Activated CD8-positive, alpha-beta memory T cell treated with anti-CD3 and anti-CD28 coated beads for 24 hours (primary cell): ENCODE data around the gene DNM2.
"Not testable (repeated sequence)": the region's sequence is repeated elsewhere in the genome, so short reads cannot be mapped to it uniquely, and the experiment has no call there.

Experiments
- DNase-seq: peaks from one replicate; pipeline ENCODE4 v3.0.0-alpha.2; 2020

Gene DNM2

DNA sequence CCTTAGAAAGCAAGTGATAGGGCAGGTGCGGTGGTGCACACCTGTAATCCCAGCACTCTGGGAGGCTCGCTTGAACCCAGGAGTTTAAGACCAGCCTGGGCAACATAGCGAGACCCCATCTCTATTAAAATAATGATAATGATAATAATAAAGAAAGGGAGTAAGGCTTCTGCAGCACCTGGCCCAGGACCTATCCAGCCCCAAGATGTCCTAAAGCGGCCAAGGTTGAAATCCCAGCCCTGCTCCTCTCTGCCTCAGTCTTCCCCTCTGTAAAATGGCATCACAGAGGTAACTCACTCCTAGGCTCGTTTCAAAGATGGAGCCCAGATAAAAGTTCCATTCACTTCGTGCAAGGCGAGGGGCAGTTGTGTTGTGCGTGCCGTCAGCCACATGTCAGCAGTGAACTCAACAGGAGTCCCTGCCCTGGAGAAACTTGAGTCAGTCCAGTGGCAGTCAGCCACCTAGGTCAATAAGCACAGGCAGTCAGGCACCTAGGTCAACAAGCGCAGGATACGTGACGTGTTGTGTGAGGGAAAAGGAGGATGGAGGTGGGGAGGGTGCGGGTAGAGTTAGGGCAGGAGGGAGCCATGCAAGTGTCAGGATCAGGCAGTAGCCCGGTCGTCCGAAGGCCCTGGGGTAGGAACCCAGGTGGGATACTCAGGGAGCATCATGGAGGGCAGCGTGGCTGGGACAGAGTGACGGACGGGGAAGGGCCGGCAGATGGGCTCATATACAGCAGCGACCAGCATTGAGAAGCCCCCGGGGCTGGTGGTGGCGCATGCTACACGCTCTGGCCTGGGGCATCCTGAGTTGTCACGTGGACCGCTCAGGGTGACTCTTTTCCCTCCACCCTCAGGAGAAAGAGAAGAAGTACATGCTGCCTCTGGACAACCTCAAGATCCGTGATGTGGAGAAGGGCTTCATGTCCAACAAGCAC, 101.5 kb downstream of the DNM2 start:
- no peak for DNase-seq

DNA sequence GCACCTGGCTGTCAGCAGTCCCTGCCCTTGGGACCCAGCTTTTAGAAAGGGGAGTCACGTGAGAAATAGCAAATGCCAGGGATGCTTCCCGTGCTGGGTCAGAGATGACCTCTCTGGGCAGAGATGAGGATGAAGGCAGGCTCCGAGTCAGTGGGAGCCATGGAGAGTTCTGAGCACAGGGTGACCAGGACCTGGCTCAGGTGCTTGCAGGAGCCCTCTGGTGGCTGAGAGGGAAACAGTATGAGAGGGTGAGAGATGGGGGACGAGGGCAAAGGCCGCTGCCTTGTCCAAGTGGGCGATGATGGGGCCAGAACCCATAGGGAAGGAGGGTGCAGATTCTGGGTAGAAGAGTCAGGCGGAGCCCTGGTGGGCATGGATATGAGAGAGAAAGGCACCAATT, 102.3 kb downstream of the DNM2 start:
- DNase-seq, result no peak

DNA sequence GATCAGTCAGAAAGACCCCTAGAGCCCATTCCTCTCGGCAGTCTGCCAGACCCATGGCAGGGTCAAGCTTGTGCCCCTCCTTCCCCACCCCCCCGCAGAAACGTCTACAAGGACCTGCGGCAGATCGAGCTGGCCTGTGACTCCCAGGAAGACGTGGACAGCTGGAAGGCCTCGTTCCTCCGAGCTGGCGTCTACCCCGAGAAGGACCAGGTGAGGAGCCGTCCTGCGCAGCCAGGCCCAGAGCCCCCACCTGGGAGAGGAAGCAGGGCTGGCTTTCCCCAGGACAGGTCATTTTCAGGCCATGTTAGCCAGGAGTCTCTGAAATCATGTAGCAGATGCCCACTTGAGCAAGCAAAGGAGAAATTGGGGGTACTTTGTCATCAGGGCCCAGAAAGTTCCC, 105.8 kb downstream of the DNM2 start:
- no peak for DNase-seq

DNA sequence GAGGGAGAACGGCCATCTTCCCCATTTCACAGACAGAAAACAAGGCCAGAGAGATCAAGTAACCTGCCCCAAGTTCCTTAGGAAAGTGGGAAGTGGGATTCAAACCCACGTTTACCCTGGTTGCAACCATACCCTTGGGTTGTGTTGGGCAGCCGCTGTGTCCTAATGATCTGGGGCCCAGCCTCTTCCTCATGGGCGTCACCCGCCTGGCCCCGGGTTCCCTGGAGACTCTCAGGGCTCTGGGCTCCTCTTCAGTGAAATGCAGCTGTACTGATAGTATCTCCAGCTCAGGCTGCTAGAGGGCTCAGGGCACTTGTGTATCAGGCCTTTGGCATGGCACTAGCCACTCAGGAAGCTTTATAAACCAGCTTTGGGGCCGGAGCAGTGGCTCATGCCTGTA, 108.4 kb downstream of the DNM2 start:
- DNase-seq, result no peak

DNA sequence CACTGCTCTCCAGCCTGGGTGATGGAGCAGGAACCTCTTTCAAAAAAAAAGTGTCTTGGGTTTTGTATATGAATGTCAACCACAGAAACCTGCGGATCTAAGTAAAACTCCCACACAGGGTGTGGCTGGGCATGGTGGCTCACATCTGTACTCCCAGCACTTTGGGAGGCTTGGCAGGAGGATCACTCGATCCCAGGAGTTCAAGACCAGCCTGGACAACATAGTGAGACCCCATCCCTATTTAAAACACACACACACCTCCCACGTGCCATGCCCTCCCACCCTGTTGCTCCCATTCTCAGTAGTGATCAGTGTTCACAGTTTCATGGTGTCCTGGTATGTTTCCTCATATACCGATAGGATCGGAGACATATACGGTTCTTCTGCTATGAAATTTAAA, 109.0 kb downstream of the DNM2 start:
- no peak for DNase-seq

DNA sequence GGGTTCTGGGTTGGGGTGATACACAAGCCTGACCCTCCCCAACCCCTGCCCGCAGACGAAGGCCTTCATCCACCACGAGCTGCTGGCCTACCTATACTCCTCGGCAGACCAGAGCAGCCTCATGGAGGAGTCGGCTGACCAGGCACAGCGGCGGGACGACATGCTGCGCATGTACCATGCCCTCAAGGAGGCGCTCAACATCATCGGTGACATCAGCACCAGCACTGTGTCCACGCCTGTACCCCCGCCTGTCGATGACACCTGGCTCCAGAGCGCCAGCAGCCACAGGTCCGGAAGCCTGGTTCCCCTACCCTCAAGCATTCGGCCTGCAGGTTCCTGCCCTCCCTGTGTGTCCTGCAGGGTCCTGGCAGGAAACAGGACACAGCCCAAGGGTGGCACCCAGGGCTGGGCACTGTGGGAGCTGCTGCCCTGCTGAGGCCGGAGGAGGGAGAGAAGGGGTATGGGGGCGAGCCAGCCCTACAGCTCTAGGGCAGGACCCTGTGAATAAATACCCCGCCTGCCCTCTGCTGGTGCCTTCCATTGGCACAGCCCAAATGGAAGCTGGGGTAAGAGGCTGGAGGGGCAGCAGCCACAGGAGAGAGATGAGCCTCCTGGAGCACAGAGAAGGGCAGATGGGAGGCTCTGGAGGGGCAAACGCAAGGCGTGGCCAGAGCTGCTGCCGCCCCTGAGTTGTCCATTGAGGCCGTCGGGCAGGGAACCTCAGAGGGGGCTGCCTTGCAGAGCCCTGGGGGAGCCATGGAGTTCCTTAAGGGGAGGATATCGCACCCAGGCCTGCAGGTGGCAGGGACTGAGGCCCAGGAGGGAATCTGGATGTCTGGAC, 111.3 kb downstream of the DNM2 start:
- no peak for DNase-seq

DNA sequence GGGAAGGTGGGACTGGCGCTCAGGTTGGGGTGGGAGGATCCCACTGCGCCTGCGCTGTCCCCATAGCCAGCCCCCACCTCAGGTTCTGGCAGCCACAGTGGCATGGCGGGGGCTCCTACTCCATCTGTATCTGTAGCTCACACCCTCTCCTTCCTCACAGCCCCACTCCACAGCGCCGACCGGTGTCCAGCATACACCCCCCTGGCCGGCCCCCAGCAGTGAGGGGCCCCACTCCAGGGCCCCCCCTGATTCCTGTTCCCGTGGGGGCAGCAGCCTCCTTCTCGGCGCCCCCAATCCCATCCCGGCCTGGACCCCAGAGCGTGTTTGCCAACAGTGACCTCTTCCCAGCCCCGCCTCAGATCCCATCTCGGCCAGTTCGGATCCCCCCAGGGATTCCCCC, 112.1 kb downstream of the DNM2 start:
- no peak for DNase-seq

DNA sequence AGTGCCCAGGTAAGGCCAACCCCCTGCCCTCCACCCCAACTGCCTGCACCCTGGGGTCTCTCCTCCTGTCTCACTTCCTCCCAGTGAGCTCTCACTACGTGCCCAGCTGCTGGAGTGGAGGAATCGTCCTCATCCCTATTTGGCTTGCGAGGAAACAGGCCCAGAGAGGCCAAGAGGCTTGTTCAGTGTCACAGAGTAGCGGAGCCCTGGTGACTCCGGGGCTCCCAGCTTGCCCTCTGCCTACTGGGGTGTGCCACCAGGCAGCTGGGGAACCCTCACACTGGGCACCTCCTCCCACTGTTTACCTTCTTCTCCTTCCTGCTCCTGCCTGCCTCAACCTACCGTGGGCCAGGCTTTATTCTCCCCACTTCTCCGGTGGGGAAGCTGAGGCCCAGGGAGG, 112.5 kb downstream of the DNM2 start:
- no peak for DNase-seq

DNA sequence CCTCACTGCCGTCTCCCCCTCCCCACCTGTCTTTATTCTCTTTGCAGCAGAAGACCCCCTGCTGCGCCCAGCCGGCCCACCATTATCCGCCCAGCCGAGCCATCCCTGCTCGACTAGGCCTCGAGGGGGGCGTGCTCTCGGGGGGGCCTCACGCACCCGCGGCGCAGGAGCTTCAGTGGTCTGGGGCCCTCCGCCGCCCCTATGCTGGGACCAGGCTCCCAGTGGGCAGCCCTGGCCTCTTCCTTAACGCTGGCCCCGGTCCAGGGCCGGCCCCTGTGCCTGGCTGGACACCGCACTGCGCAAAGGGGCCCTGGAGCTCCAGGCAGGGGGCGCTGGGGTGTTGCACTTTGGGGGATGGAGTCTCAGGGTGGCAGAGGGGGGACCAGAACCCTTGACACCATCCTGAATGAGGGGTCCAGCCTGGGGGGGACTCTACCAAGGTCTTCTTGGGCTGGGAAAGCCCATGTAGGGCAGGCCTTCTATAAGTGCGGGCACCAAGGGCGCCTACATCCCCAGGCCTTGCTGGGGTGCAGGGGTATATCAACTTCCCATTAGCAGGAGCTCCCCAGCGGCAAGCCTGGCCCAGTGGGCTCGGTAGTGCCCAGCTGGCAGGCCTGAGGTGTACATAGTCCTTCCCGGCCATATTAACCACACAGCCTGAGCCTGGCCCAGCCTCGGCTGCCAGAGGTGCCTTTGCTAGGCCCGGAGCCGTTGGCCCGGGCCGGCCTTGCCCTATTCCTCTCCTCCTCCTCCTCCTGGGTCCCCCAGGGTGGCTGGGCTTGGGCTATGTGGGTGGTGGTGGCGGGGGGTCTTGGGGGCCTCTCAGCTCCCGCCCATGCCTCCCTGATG, 113.3 kb downstream of the DNM2 start:
- no peak for DNase-seq

DNA sequence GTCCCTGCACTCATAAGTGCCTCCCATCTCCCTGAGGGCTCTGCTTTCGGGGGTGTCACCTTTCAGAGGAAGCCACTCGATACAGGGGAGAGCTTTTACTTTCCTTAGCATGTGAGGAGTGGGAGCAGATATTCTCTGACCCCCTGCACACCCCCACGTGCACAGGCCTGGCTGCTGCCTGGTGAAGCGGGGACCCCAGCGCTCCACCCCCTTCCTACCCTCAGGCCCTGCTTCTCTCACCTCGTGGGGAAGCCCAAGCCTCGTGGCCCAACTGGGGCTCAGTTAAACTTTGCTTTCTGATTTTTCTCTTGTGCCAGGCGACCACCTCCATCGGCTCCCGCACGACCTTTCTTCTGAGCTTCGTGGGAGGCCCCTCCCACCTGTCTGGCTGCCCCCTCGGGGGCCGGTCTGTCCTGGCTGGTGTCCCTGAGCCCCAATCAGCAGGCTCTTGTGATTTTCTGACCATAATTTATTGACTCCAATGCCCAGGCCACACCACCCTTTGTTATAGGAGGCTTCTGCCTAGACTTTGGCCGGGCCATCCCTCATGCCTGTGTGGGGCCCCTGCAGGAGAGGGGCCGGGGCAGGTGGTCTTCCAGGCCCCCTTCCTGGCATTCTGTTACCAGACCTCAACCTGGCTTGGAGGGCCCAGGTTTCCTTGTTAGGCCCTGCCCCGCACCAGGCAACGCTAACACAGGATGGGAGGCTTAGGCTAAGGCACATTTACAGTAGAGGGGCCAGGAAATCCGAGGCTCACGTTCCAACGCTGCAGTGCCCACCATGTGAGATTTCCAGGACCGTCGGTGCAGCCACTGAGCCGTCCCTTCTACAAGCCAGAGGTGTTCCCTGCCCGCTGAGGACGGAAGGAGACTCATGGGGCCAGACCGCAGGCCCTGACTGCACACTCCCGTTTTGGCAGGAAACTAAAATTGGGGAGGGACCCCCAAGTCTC, 114.4 kb downstream of the DNM2 start:
- no peak for DNase-seq

DNA sequence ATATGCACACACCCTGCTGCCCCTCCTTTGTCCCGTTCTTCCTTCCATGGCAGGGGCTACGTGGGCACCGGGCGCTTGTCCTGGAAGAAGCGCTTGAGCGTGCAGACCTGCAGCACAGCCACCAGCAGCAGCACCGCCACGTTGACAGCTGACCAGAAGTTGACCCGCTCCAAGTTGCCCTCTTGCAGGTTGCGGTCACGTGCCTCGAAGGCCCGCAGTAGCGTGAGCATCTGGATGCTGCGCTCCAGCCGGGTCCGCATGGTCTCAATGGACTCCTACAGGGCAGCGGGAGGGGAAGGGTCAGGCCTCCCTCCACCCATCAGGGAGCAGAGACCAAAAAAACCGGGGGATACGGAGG, 115.0 kb downstream of the DNM2 start:
- DNase-seq, result no peak

DNA sequence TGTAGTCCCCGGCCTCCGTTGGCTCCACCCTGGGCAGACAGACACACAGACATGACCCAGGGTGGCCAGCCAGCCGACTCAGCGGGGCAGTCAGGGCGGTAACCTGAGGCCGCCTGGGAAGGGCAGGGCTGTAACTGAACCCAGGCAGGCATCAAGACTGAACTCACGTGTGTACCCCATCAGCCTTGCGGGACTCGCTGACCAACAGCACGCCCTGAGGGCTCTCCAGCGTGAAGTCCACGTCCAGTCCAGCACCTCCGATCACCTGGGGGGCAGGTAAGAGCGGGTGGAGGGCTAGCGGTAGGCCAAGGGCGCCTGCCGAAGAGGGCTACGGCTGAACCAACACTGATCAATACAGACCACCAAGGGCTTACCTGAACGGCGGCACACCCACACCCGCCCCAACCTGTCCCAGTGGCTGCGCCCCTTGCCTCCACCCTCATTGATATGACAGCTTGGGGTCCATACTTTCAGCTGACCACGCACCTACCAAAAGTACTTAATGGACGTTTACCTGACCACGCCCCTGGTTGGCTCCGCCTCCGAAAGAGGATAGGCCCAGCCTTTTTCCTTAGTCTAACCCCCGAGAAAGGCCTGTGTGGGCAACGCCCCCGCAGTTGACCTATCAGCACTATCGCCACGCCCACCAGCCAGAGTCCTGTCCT, 117.3 kb downstream of the DNM2 start:
- DNase-seq, result no peak

DNA sequence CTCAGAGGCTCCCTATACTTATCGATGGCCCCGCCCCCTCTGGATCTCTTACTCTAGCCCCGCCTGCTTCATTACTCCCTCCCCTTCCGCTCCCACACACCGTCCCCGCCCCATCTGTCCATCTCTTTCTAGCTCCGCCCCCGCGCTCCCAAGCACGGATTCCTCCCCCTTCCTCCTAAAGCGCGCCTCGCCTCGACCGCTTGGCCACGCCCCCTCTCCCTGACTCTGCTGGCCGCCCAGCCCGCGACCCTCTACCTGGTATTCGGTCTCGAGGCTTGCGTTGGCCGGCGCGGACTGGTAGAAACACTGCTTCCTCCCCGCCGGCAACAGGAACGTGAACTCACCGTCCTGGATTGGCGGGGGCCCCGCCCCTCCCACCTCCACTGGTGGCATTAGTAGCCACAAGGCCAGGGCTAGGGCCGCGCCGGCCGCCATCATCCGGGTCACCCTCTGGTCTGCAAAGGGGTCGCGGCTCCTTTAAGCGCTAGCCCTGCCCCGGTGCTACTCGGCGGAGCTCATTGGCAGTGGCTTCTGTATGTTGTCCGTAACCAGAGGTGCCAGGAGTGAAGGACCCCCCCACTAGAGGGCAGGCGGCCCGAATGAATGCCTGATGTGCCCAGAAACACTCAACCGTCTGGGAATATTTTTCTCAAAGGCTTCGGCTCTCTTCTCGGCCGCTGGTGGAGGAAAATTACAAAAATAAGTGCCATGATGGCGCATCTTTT, 118.0 kb downstream of the DNM2 start, which contains the start of gene TMED1:
Gene TMED1, minus strand, starts transcription at position 459 of the 725 bp plus-strand sequence. Its CDS starts 21 bp downstream, at position 438.
- DNase-seq, result peak; percentile 96

DNA sequence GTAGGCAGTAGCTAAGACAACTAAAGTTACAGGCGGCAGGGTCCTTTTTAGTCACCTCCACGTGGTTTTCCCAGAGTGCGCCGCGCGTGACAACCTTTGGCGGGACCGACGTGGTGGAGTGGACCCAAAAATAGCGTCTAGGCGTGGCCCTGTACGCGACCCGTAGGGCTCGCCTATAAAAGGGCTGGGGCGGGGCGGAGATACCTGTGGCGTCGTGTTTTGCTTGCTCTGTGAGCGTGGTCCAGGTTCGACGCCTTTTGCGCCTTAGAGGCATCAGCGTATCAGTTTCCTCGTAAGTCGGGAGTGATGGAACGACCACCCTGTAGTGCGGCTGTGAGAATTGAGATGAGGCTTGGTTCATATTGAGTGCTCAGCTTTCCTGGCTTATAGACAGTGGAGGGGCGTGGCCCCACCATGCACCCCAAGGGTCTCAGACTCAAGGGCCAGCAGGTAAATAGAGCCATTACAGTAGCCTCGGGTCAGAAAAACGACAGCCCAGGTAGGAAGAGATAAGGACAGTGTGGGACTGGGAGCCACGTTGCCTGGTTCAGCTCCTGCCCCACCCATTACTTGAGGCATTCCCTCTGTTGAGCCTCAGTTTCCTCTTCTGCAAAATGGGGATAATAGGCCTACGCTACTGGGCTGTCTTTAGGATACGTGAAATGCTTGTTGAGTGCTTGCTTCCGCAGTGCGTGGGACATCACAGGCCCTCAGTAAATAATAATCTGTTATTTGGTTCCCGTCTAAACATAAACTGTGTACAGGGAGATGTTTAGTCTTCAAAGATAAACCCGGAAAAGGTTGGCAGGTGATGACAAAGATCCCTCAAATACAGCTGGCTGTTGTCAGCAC, 118.8 kb downstream of the DNM2 start:
- DNase-seq, result no peak

DNA sequence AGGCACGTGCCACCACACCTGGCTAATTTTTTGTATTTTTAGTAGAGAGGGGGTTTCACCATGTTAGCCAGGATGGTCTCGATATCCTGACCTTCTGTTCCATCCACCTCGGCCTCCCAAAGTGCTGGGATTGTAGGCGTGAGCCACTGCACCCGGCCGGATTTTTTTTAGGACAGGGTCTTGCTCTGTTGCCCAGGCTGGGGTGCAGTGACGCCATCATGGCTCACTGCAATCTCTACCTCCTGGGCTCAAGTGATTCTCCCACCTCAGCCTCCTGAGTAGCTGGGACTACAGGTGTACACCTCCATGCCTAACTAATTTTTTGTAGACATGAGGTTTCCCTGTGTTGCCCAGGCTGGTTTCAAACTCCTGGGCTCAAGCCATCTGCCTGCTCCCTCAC, 119.8 kb downstream of the DNM2 start:
- not testable (repeated sequence) for DNase-seq

DNA sequence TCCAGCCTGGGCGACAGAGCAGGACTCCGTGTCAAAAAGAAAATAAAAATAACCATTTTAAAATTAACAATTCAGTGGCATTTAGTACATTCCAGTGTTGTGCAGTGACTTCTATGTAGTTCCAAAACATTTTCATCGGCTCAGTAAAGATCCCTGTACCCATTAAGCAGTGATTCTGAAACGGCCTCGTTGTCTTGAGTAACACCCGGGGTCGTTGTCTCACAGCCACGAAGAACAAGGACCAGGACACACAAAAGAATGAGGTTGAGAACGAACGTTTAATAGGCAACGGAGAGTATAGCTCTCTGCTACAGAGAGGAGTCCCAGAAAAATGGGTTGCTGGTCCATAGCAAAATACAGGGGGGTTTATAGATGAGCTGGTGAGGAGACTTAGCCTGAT, 120.5 kb downstream of the DNM2 start:
- no peak for DNase-seq

DNA sequence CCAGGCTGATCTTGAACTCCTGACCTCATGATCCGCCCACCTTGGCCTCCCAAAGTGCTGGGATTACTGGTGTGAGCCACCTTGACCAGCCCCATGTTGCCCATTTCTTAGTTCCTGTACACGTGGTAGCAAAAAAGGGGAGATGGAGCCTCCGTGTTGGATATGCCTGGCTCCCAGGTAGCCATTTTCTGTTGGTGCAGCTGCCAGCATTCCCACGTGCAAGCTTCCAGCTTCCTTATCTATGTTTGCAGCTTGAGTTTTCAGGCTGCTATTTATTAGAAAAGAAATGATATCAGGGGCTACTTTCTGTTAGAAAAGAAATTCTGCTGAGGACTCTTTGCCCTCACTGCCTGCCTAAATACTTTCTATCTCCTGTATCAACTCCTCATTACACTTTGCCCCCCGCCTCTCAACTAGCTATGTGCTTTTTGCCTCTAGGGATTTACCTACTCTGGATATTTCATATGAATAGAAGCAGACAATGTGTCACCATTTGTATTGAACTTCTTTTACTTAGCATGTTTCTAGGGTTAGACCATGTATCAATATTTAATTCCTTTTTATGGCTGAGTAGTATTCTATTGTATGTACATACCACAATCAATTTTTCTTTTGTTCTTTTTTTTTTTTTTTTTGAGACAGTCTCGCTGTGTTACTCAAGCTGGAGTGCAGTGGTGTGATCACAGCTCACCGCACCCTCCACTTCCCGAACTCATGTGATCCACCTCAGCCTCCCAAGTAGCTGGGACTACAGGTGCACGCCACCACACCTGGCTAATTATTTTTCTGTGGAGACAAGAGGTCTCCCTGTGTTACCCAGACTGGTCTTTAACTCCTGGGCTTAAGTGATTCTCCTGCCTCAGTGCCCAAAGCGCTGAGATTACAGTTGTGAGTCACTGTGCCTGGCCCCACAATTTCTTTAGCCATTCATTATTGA, 121.5 kb downstream of the DNM2 start:
- DNase-seq, result no peak

DNA sequence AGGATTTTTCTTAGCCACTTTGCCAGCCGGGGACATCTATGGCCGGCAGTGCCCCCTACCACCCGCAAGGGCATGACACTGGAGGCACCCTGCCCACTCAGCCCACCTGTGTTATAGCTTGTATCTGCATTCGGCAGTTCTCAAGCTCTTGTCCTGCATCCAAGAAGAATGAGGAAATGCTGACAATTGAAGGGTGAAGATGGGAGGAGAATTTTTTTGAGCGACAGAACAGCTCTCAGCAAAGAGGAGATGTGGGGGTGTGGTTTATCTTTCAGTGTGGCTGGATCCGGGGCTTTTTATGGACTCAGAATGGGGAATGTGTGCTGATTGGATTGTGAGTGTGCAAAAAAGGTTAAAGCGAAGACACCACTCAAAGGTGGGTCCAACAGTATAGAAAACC, 124.9 kb downstream of the DNM2 start:
- DNase-seq, result no peak
